CD4-positive, alpha-beta memory T cell (primary cell): ENCODE results near the gene IRX2. TPM values are rescaled to one million over a fixed set of nuclear protein-coding genes. Genes with fewer than 3 reads are reported as not detected.

Experiments
- CTCF ChIA-PET: fragments of 350-600 bp; sonication (Branson Sonifier 250); formaldehyde crosslinking; loops from one replicate; lab custom pipeline; 2021; ENCODE audit warnings: inconsistent platforms; ENCODE audit not compliant: partially characterized antibody; lab: Charles Lee
- POLR2A ChIA-PET: fragments of 350-600 bp; sonication (Branson Sonifier 250); formaldehyde crosslinking; loops from one replicate; lab custom pipeline; 2021; ENCODE audit not compliant: partially characterized antibody; lab: Charles Lee
- DNase-seq, 5 donors: peaks; one replicate each; pipeline versions ENCODE4 v3.0.0 to v3.0.0-alpha.2; 2020 to 2022; ENCODE audit warnings: mixed read lengths in 1 of 5
- H3K27ac ChIP-seq: one replicate; pipeline ENCODE4 v1.7.0; 2013; ENCODE audit warnings: low read depth, low read length
- H3K27me3 ChIP-seq: 2 replicates; pipeline ENCODE4 v1.7.0; 2013; ENCODE audit warnings: mild to moderate bottlenecking, low read length, moderate library complexity; ENCODE audit not compliant: insufficient read depth
- H3K36me3 ChIP-seq: 2 replicates; pipeline ENCODE4 v1.7.0; 2013; ENCODE audit warnings: mild to moderate bottlenecking, low read length, moderate library complexity; ENCODE audit not compliant: insufficient read depth
- H3K4me1 ChIP-seq: 2 replicates; pipeline ENCODE4 v1.7.0; 2013; ENCODE audit warnings: mild to moderate bottlenecking, low read length, moderate library complexity; ENCODE audit not compliant: insufficient read depth
- H3K4me3 ChIP-seq, 2 donors: one replicate each; pipeline ENCODE4 v1.7.0; 2013; ENCODE audit warnings: low read length in 2 of 2, mild to moderate bottlenecking in 1 of 2
- H3K9me3 ChIP-seq, 2 donors: one replicate each; pipeline ENCODE4 v1.7.0; 2013; ENCODE audit warnings: low read length in 2 of 2, control low read depth in 1 of 2; ENCODE audit not compliant: control insufficient read depth in 1 of 2
- H3K27ac Mint-ChIP-seq, 7 donors: one replicate each; pipeline ENCODE4 v1.8.0; 2020 to 2021; ENCODE audit warnings: mixed read lengths in 7 of 7, mild to moderate bottlenecking in 6 of 7, inconsistent platforms in 3 of 7, moderate library complexity in 3 of 7
- H3K27me3 Mint-ChIP-seq, 2 donors: one replicate each; pipeline ENCODE4 v1.8.0; 2020 to 2021; ENCODE audit warnings: mixed read lengths in 2 of 2
- H3K36me3 Mint-ChIP-seq, 2 donors: one replicate each; pipeline ENCODE4 v1.8.0; 2020 to 2021; ENCODE audit warnings: mixed read lengths in 2 of 2, inconsistent platforms in 1 of 2, mild to moderate bottlenecking in 1 of 2
- H3K4me1 Mint-ChIP-seq, 4 donors: one replicate each; pipeline ENCODE4 v1.8.0; 2020 to 2021; ENCODE audit warnings: mixed read lengths in 4 of 4, mild to moderate bottlenecking in 1 of 4
- H3K4me3 Mint-ChIP-seq, 8 donors: one replicate each; pipeline ENCODE4 v1.8.0; 2020 to 2021; ENCODE audit warnings: mixed read lengths in 8 of 8, mild to moderate bottlenecking in 7 of 8, moderate library complexity in 6 of 8, inconsistent platforms in 3 of 8
- H3K9me3 Mint-ChIP-seq, 8 donors: one replicate each; pipeline ENCODE4 v1.8.0; 2020 to 2021; ENCODE audit warnings: mixed read lengths in 8 of 8, mild to moderate bottlenecking in 5 of 8, inconsistent platforms in 3 of 8, moderate library complexity in 1 of 8
- intact Hi-C: fragments of 100-400 bp; cut with micrococcal nuclease; formaldehyde crosslinking; loops from one replicate; pipeline ENCODE4 v1.15.1; 2023
- polyA plus RNA-seq, 2 donors: library from polyadenylated mRNA; unstranded; fragments of 300-500 nt; fragmentation: Illumina TruSeq; gene quantifications; one replicate each; pipeline ENCODE4 v1.2.3, GENCODE V29; 2021
- total RNA-seq, 2 experiments: library from RNA; stranded (reverse); gene quantifications; one replicate each; pipeline ENCODE4 v1.2.3, GENCODE V29; 2021

Gene IRX2
- total and polyA plus RNA-seq, 4 experiments from 2014 or later = not detected

DNA sequence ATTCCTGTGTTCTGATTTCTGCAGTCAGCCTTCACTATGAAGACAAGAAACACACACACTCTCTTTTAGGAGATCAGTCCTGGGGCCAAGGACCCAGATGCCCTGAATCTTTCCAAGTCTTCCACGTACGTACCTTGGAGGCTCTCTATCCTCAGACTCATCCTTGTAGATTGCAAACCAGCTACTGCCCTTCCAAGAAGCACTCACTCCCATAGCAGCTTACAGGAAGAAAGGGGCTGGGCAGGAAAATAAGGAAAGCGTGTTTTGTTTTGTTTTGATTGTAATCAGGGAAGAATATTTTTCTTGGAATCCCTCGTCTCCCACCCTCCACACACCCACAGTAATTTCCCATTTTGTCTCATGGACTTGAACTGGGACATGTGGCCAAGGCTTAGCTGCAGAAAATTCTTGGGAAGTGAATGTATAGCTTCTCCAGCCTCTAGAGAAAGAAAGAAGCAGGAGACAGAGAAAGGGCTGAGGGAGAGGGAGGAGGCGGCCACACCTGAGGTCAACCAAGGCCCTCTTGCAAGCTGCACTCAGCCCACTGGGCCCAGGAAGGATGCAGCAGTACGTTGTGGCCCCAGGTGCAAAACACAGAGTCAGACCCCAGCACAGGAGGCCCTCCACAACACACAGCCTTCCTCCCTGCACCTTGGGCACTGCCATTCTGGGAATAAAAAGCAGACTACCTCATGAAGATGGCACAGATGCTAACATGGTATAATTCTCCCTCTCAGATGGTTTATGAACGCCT, 29.9 kb downstream of the IRX2 start:
- H3K4me1 Mint-ChIP-seq = no peaks in the 10 kb centered on the region

DNA sequence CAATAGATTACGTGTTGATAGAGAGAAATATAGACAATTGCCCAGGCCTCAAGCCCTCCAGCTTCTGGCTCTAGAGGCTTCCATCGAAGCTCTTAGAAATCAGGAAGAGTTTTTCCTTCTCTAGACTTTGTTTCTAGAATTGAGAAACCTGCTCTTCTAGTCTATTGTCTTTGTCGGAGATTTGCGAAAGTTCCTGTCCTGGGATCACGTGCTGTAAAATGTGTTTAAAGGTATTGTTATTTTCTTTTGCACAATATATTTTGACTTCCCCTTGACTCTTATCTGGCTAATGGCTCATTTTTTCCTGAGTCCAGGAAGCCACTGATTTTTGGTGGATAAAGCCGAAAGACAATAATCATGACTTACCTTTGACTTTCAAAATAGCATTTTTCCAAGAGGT, 32.1 kb downstream of the IRX2 start:
- DNase-seq = no peak

More for the DNA sequence above, 29.9 kb downstream of the IRX2 start:
- H3K9me3 Mint-ChIP-seq = peaks cover 0 to 5% (median 0%) of the 10 kb centered on the region in 8 donors
- no peak for DNase-seq
- H3K36me3 ChIP-seq = no peaks in the 10 kb centered on the region
- H3K9me3 ChIP-seq = no peaks in the 10 kb centered on the region
- H3K27me3 ChIP-seq = no peaks in the 10 kb centered on the region
- no peaks in the 10 kb centered on the region for H3K36me3 Mint-ChIP-seq
- H3K4me3 Mint-ChIP-seq = no peak overlapping the region
- POLR2A ChIA-PET = no interaction called here
- intact Hi-C loops = no loop called here
- CTCF ChIA-PET = no interaction called here
- no peaks in the 10 kb centered on the region for H3K4me1 ChIP-seq
- no peaks in the 10 kb centered on the region for H3K27me3 Mint-ChIP-seq
- no peak overlapping the region for H3K27ac ChIP-seq
- H3K4me3 ChIP-seq = no peak overlapping the region
- H3K27ac Mint-ChIP-seq = no peak overlapping the region

DNA sequence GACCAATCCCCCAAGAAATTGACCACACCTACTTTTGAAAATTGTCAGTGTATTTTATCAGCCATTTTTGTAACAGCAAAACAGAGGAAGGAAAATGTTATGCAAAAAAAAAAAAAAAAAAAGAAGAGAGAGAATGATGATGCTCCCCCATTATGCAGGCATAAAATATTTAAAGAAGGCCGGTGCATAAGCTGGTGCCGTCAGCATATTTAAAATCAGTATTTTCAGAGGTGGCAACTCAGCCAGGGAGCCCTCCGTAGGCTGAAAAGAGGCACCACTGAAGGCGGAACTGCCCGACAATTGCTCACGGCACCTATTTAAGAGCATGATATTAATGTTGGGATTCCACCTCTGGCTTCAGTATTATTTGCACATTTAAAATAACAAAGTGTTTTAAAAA, 33.4 kb downstream of the IRX2 start:
- no peaks in the 10 kb centered on the region for H3K27me3 ChIP-seq
- H3K36me3 ChIP-seq = no peaks in the 10 kb centered on the region
- no peaks in the 10 kb centered on the region for H3K9me3 ChIP-seq
- H3K4me1 ChIP-seq = no peaks in the 10 kb centered on the region
- Mint-ChIP-seq H3K36me3 (no peaks in the 10 kb centered on the region), H3K27me3 (no peaks in the 10 kb centered on the region), H3K4me3 (no peak overlapping the region), H3K9me3 (peaks cover 0 to 2% (median 0%) of the 10 kb centered on the region in 8 donors), H3K27ac (no peak overlapping the region), H3K4me1 (no peaks in the 10 kb centered on the region)
- intact Hi-C loops = no loop called here
- CTCF ChIA-PET = no interaction called here
- POLR2A ChIA-PET = no interaction called here
- H3K27ac ChIP-seq = no peak overlapping the region
- DNase-seq = no peak
- H3K4me3 ChIP-seq = no peak overlapping the region

More for the DNA sequence above, 32.1 kb downstream of the IRX2 start:
- Mint-ChIP-seq H3K4me1 (no peaks in the 10 kb centered on the region), H3K9me3 (peaks cover 0 to 2% (median 0%) of the 10 kb centered on the region in 8 donors), H3K27ac (no peak overlapping the region), H3K4me3 (no peak overlapping the region), H3K27me3 (no peaks in the 10 kb centered on the region), H3K36me3 (no peaks in the 10 kb centered on the region)
- intact Hi-C loops = no loop called here
- CTCF ChIA-PET = no interaction called here
- Histone ChIP-seq H3K4me3 (no peak overlapping the region), H3K9me3 (no peaks in the 10 kb centered on the region), H3K4me1 (no peaks in the 10 kb centered on the region), H3K27me3 (no peaks in the 10 kb centered on the region), H3K27ac (no peak overlapping the region), H3K36me3 (no peaks in the 10 kb centered on the region)
- POLR2A ChIA-PET = no interaction called here

DNA sequence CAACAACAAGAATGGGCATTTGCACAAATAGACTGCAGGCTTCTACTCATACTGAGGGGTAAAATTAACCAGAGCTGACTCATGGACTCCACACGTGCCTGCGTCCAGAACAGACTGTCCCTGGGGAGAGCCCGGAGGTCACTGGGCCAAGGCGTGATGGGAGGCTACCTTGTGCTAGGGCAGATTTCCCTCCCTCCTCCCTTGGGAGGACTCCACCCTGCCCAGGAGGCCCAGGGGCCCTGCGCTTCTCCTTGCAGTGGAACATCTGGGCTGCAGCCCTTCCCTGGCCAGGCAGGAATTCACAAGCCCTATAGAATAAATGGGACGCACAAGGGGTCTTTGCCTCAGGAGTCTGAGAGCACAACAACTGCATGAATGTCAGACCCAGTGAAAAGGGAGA, 35.6 kb downstream of the IRX2 start:
- Histone ChIP-seq H3K36me3 (no peaks in the 10 kb centered on the region), H3K4me1 (no peaks in the 10 kb centered on the region), H3K27me3 (no peaks in the 10 kb centered on the region), H3K27ac (no peak overlapping the region), H3K4me3 (no peak overlapping the region), H3K9me3 (no peaks in the 10 kb centered on the region)
- CTCF ChIA-PET = no interaction called here
- Mint-ChIP-seq H3K4me1 (no peaks in the 10 kb centered on the region), H3K27me3 (no peaks in the 10 kb centered on the region), H3K27ac (no peak overlapping the region), H3K9me3 (peaks cover 0 to 2% (median 0%) of the 10 kb centered on the region in 8 donors), H3K36me3 (no peaks in the 10 kb centered on the region), H3K4me3 (no peak overlapping the region)
- intact Hi-C loops = no loop called here
- POLR2A ChIA-PET = no interaction called here
- DNase-seq = no peak

DNA sequence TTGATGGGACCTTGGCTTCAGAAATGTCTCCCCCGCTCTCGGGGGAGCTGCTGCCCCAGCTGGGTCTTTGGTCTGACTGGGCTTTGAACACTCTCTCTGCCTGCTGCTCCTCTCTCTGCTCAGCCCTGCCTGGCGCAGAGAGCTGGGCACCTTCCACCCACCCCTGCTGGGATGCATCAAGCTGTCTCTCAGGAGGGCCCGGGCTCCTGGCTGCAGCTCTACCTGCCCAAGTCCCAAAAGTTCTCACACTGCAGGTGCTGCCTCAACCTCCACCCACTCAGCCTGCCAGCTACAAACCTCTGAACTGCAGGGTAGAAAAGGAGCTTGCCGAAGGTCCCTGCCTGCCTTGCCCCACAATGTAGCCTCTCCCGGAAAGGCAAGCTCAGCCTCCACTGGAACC, 36.7 kb downstream of the IRX2 start:
- no peaks in the 10 kb centered on the region for H3K9me3 ChIP-seq
- intact Hi-C loops = no loop called here
- no peaks in the 10 kb centered on the region for H3K36me3 Mint-ChIP-seq
- H3K9me3 Mint-ChIP-seq = peaks cover 0 to 2% (median 0%) of the 10 kb centered on the region in 8 donors
- H3K36me3 ChIP-seq = no peaks in the 10 kb centered on the region
- H3K27me3 Mint-ChIP-seq = no peaks in the 10 kb centered on the region
- DNase-seq = no peak
- H3K27ac Mint-ChIP-seq = no peak overlapping the region
- no peaks in the 10 kb centered on the region for H3K27me3 ChIP-seq
- no peak overlapping the region for H3K27ac ChIP-seq
- POLR2A ChIA-PET = no interaction called here
- no peak overlapping the region for H3K4me3 ChIP-seq
- H3K4me1 Mint-ChIP-seq = no peaks in the 10 kb centered on the region
- H3K4me3 Mint-ChIP-seq = no peak overlapping the region
- CTCF ChIA-PET = no interaction called here
- no peaks in the 10 kb centered on the region for H3K4me1 ChIP-seq

DNA sequence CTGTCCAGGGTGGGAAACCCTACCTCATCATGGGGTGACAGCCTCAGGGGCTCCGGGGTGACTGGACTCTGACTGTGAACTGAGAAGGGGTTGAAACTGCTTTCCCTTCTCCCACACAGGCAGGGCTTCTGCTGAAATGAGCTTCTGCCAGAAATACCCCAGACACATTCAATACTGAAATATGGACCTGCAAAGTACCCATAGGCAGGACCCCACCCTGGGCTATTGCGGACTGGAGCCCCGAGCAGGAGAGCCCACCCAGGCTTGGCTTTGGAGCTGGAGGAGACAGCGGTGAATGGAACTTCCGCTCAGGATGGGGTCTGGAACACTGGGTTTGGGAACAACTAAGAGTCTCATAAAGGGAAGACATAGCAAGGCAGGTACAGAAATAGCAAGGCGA, 37.5 kb downstream of the IRX2 start:
- intact Hi-C loops = no loop called here
- ChIA-PET POLR2A (no interaction called here), CTCF (no interaction called here)
- Histone ChIP-seq H3K4me1 (no peaks in the 10 kb centered on the region), H3K27me3 (no peaks in the 10 kb centered on the region), H3K9me3 (no peaks in the 10 kb centered on the region), H3K27ac (no peak overlapping the region), H3K36me3 (no peaks in the 10 kb centered on the region), H3K4me3 (no peak overlapping the region)
- H3K4me3 Mint-ChIP-seq = no peak overlapping the region
- no peak overlapping the region for H3K27ac Mint-ChIP-seq
- H3K9me3 Mint-ChIP-seq = peaks cover 0 to 2% (median 0%) of the 10 kb centered on the region in 8 donors
- H3K4me1 Mint-ChIP-seq = no peaks in the 10 kb centered on the region
- no peak for DNase-seq
- no peaks in the 10 kb centered on the region for H3K36me3 Mint-ChIP-seq
- H3K27me3 Mint-ChIP-seq = no peaks in the 10 kb centered on the region

DNA sequence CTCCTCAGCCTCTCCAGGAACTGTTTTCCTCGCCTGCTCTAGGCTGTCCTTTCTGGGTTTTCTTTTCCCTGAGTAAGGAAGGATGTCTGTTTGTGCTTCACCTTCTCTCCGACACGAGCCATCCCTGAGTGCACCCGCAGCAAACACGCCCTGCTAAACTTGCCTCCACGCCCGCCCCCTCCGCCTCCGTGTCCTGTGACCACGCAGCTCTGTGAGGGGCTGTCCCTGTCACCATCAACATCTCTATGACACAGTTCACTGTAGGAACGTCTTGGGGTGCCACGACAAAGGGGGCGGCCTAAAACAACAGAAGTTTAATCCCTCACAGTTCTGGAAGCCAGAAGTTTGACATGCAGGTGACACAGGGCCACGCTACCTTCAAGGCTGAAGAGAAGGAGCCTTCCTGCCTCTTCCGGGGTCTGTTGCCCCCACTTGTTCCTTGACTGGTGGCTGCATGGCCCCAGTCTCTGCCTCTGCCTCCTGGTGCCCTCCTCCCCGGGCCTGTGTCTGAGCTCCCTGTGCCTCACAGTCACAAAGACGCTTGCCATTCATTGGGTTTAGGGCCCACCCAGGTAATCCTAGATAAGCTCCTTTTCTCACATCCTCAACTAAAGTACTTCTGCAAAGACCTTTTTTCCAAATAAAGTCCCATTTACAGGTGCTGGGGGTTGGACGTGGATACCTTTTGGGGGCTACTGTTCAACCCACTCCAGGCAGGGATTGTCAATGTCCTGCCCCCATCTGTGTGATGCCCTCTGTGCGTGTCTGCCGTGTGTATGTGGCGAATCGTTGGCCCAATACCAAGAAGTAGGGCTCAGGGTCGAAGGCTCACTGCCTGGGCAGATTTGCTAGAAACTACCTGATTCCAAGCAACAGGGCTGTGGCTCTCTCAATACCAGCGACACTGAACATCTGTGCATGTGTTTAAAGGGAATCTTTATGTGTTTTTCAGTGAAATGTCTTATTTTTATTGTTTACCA, 39.7 kb downstream of the IRX2 start:
- peak overlapping the region in 1 of 7 donors; percentile 60 for H3K27ac Mint-ChIP-seq
- ChIA-PET CTCF (no interaction called here), POLR2A (no interaction called here)
- no peak for DNase-seq
- no peaks in the 10 kb centered on the region for H3K4me1 Mint-ChIP-seq
- intact Hi-C loops = no loop called here
- Histone ChIP-seq H3K27ac (no peak overlapping the region), H3K4me1 (no peaks in the 10 kb centered on the region), H3K36me3 (no peaks in the 10 kb centered on the region), H3K27me3 (no peaks in the 10 kb centered on the region), H3K9me3 (no peaks in the 10 kb centered on the region), H3K4me3 (no peak overlapping the region)
- H3K4me3 Mint-ChIP-seq = no peak overlapping the region
- no peaks in the 10 kb centered on the region for H3K27me3 Mint-ChIP-seq
- no peaks in the 10 kb centered on the region for H3K36me3 Mint-ChIP-seq
- H3K9me3 Mint-ChIP-seq = peaks cover 0 to 4% (median 0%) of the 10 kb centered on the region in 8 donors
